ENCODE results near the gene PRELID3B. TPM values are rescaled to one million over a fixed set of nuclear protein-coding genes. Genes with fewer than 3 reads are reported as not detected.

PRELID3B gene
- total RNA-seq, 1 donor from 2014 or later: 47.2 TPM

- peak overlapping the region; percentile 51 for H3K27ac ChIP-seq
- no peak for ATAC-seq
- peaks cover 42% of the 10 kb centered on the region for H3K36me3 ChIP-seq
These were observed 39.6 kb downstream of the PRELID3B start for GRCh38 chr20:59002874-59003399.

GRCh38 chr20:59002388-59002787 is 40.2 kb downstream of the PRELID3B start:
- Histone ChIP-seq H3K9me3 (no peaks in the 10 kb centered on the region), H3K4me1 (peaks cover 23% of the 10 kb centered on the region), H3K4me3 (no peak overlapping the region), H3K27ac (no peak overlapping the region), H3K36me3 (peaks cover 48% of the 10 kb centered on the region), H3K27me3 (no peaks in the 10 kb centered on the region)
- no peak for DNase-seq
- intact Hi-C loops (cut with DNase I): no loop called here
- ATAC-seq: no peak
- TF ChIP-seq CTCF (IDR thresholded peaks at IDR 0.05): no peak

More at GRCh38 chr20:59002874-59003399, 39.6 kb downstream of the PRELID3B start:
- Histone ChIP-seq H3K4me3 (no peak overlapping the region), H3K27me3 (no peaks in the 10 kb centered on the region), H3K4me1 (peaks cover 25% of the 10 kb centered on the region), H3K9me3 (no peaks in the 10 kb centered on the region)
- intact Hi-C loops (cut with DNase I): no loop called here
- no peak for TF ChIP-seq CTCF (IDR thresholded peaks at IDR 0.05)
- DNase-seq: no peak

- no peaks in the 10 kb centered on the region for H3K27me3 ChIP-seq
- intact Hi-C loops (cut with DNase I): no loop called here
- TF ChIP-seq CTCF (IDR thresholded peaks at IDR 0.05): no peak
- DNase-seq: no peak
- peaks cover 21% of the 10 kb centered on the region for H3K4me1 ChIP-seq
- H3K27ac ChIP-seq: no peak overlapping the region
- H3K9me3 ChIP-seq: no peaks in the 10 kb centered on the region
- H3K36me3 ChIP-seq: peaks cover 55% of the 10 kb centered on the region
- no peak overlapping the region for H3K4me3 ChIP-seq
- no peak for ATAC-seq
These were observed 41.0 kb downstream of the PRELID3B start for GRCh38 chr20:59001449-59002171.

- Histone ChIP-seq H3K27me3 (no peaks in the 10 kb centered on the region), H3K4me3 (no peak overlapping the region), H3K4me1 (peaks cover 18% of the 10 kb centered on the region), H3K27ac (no peak overlapping the region), H3K9me3 (no peaks in the 10 kb centered on the region), H3K36me3 (peaks cover 61% of the 10 kb centered on the region)
- DNase-seq: no peak
- no peak for ATAC-seq
- TF ChIP-seq CTCF (IDR thresholded peaks at IDR 0.05): no peak
- intact Hi-C loops (cut with DNase I): no loop called here
These were observed 41.5 kb downstream of the PRELID3B start for GRCh38 chr20:59001068-59001448.

GRCh38 chr20:59000326-59000725 is 42.3 kb downstream of the PRELID3B start:
- ATAC-seq (no peak), DNase-seq (no peak)
- Histone ChIP-seq H3K4me3 (no peak overlapping the region), H3K27me3 (no peaks in the 10 kb centered on the region), H3K9me3 (no peaks in the 10 kb centered on the region), H3K27ac (no peak overlapping the region), H3K36me3 (peaks cover 68% of the 10 kb centered on the region), H3K4me1 (peaks cover 14% of the 10 kb centered on the region)
- TF ChIP-seq CTCF (IDR thresholded peaks at IDR 0.05): no peak
- intact Hi-C loops (cut with DNase I): no loop called here
